Trophoblast cell (in vitro differentiated cells and primary cell): ENCODE measurements around the gene PDE5A.
"Not testable (repeated sequence)": the region's sequence is repeated elsewhere in the genome, so short reads cannot be mapped to it uniquely, and the experiment has no call there.

ENCODE experiments used
- DNase-seq, 2 donors: peaks; one replicate each; pipeline ENCODE4 v3.0.0-alpha.2; 2016
- H2AFZ ChIP-seq: 2 replicates; pipeline ENCODE4 v1.6.1; 2013; ENCODE audit warnings: low read length, moderate library complexity, mild to moderate bottlenecking; ENCODE audit not compliant: insufficient read depth, poor library complexity
- H2AK5ac ChIP-seq: 2 replicates; pipeline ENCODE4 v1.6.1; 2013; ENCODE audit warnings: mild to moderate bottlenecking, low read length
- H2BK120ac ChIP-seq: 2 replicates; pipeline ENCODE4 v1.6.1; 2013; ENCODE audit warnings: low read length, mild to moderate bottlenecking, moderate library complexity; ENCODE audit not compliant: insufficient read depth, poor library complexity
- H2BK12ac ChIP-seq: 2 replicates; pipeline ENCODE4 v1.6.1; 2013; ENCODE audit warnings: mild to moderate bottlenecking, low read length, moderate library complexity
- H2BK5ac ChIP-seq: 2 replicates; pipeline ENCODE4 v1.6.1; 2013; ENCODE audit warnings: low read length, low read depth, moderate library complexity, mild to moderate bottlenecking; ENCODE audit not compliant: poor library complexity
- H3K14ac ChIP-seq: 2 replicates; pipeline ENCODE4 v1.6.1; 2013; ENCODE audit warnings: mild to moderate bottlenecking, low read length
- H3K18ac ChIP-seq: 2 replicates; pipeline ENCODE4 v1.6.1; 2013; ENCODE audit warnings: mild to moderate bottlenecking, low read length
- H3K23ac ChIP-seq: 2 replicates; pipeline ENCODE4 v1.6.1; 2013; ENCODE audit warnings: low read length
- H3K27ac ChIP-seq: 2 replicates; pipeline ENCODE4 v1.5.1; 2013; ENCODE audit warnings: low read depth, mild to moderate bottlenecking, inconsistent platforms, low read length, moderate library complexity
- H3K27me3 ChIP-seq: 2 replicates; pipeline ENCODE4 v1.6.1; 2013; ENCODE audit warnings: inconsistent platforms, mild to moderate bottlenecking, low read length, moderate library complexity; ENCODE audit not compliant: insufficient read depth
- H3K36me3 ChIP-seq, 2 experiments: 1 replicate in 1 of 2; 2 replicates in 1 of 2; pipeline ENCODE4 v1.6.1; 2013; ENCODE audit warnings: low read length in 2 of 2, mild to moderate bottlenecking in 2 of 2, moderate library complexity in 1 of 2; ENCODE audit not compliant: insufficient read depth in 2 of 2, control insufficient read depth in 1 of 2
- H3K4ac ChIP-seq: 2 replicates; pipeline ENCODE4 v1.6.1; 2013; ENCODE audit warnings: low read depth, mild to moderate bottlenecking, low read length, moderate library complexity
- H3K4me1 ChIP-seq, 2 experiments: 1 replicate in 1 of 2; 2 replicates in 1 of 2; pipeline ENCODE4 v1.6.1; 2013; ENCODE audit warnings: low read length in 2 of 2, mild to moderate bottlenecking in 2 of 2, moderate library complexity in 1 of 2; ENCODE audit not compliant: insufficient read depth in 2 of 2, control insufficient read depth in 1 of 2
- H3K4me2 ChIP-seq: 2 replicates; pipeline ENCODE4 v1.6.1; 2013; ENCODE audit warnings: inconsistent platforms, mild to moderate bottlenecking, low read length, moderate library complexity
- H3K4me3 ChIP-seq: 2 replicates; pipeline ENCODE4 v1.5.1; 2013; ENCODE audit warnings: mild to moderate bottlenecking, low read depth, low read length, inconsistent platforms
- H3K79me1 ChIP-seq: one replicate; pipeline ENCODE4 v1.6.1; 2013; ENCODE audit warnings: low read length
- H3K79me2 ChIP-seq: 2 replicates; pipeline ENCODE4 v1.6.1; 2013; ENCODE audit warnings: low read length, mild to moderate bottlenecking; ENCODE audit not compliant: control insufficient read depth, insufficient read depth, poor library complexity
- H3K9ac ChIP-seq: 2 replicates; pipeline ENCODE4 v1.6.1; 2013; ENCODE audit warnings: mild to moderate bottlenecking, low read length
- H3K9me3 ChIP-seq: 2 replicates; pipeline ENCODE4 v1.6.1; 2013; ENCODE audit warnings: low read depth, mild to moderate bottlenecking, control low read depth, inconsistent platforms, low read length; ENCODE audit not compliant: insufficient read depth
- H4K12ac ChIP-seq: 2 replicates; pipeline ENCODE4 v1.6.1; 2013; ENCODE audit warnings: low read depth, mild to moderate bottlenecking, low read length, moderate library complexity
- H4K8ac ChIP-seq: 2 replicates; pipeline ENCODE4 v1.6.1; 2013; ENCODE audit warnings: low read depth, mild to moderate bottlenecking, low read length, moderate library complexity
- H4K91ac ChIP-seq: one replicate; pipeline ENCODE4 v1.6.1; 2013; ENCODE audit warnings: low read depth, mild to moderate bottlenecking, low read length, moderate library complexity
- WGBS: extraction: QIAGEN DNeasy Blood & Tissue Kit; methylation state at CpG from one replicate; pipeline ENCODE4 v1.1.7; 2013; ENCODE audit warnings: missing lambda C conversion rate; ENCODE audit not compliant: insufficient read length, insufficient coverage; ENCODE audit errors: extremely low coverage; 5-methylcytosine and 5-hydroxymethylcytosine counted together

The PDE5A gene

DNA sequence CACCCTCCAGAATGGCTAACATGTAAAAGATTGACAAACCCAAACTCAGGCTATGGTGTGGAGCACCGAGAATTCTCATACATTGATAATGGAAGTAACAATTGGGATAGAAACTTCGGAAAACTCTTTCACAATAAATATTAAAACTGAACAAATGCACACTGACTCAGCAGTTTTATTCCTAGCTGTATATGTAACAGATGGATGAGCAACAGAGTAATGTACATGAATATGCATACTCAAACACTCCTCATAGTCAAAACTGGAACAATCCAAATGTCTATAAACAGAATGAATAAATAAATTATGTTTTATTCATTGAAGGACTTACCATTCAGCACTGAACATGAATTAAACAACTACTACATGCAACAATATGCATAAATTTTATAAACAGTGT lies 37.1 kb upstream of the PDE5A start:
- Histone ChIP-seq H3K23ac (no peak overlapping the region), H4K12ac (no peak overlapping the region), H4K8ac (no peak overlapping the region), H3K27ac (no peak overlapping the region), H3K4me2 (no peak overlapping the region), H3K9ac (no peak overlapping the region), H2BK120ac (no peak overlapping the region), H2AK5ac (no peak overlapping the region), H3K79me1 (no peaks in the 10 kb centered on the region), H3K4me3 (no peak overlapping the region), H2BK12ac (no peak overlapping the region), H3K79me2 (no peaks in the 10 kb centered on the region), H3K9me3 (no peaks in the 10 kb centered on the region), H3K4me1 (no peaks in the 10 kb centered on the region), H3K4ac (no peak overlapping the region), H3K27me3 (no peaks in the 10 kb centered on the region), H3K14ac (no peak overlapping the region), H2BK5ac (no peak overlapping the region), H2AFZ (no peak overlapping the region), H4K91ac (no peak overlapping the region), H3K36me3 (no peaks in the 10 kb centered on the region), H3K18ac (no peak overlapping the region)
- WGBS: no CpG with 5 or more reads among the region's 2 CpGs
- no peak for DNase-seq

- DNase-seq: peak in 1 of 2 donors; percentile 16
- Histone ChIP-seq H3K23ac (no peak overlapping the region), H3K18ac (no peak overlapping the region), H3K27ac (no peak overlapping the region), H3K14ac (no peak overlapping the region), H3K79me2 (no peaks in the 10 kb centered on the region), H3K36me3 (no peaks in the 10 kb centered on the region), H2BK5ac (no peak overlapping the region), H3K79me1 (no peaks in the 10 kb centered on the region), H2BK120ac (no peak overlapping the region), H3K27me3 (no peaks in the 10 kb centered on the region), H2AFZ (no peak overlapping the region), H4K12ac (no peak overlapping the region), H3K4ac (no peak overlapping the region), H4K91ac (no peak overlapping the region), H3K9me3 (no peaks in the 10 kb centered on the region), H3K9ac (no peak overlapping the region), H4K8ac (no peak overlapping the region), H3K4me2 (no peak overlapping the region), H3K4me3 (no peak overlapping the region), H3K4me1 (no peaks in the 10 kb centered on the region), H2AK5ac (no peak overlapping the region), H2BK12ac (no peak overlapping the region)
- WGBS: no CpG with 5 or more reads among the region's 3 CpGs
These were observed 35.7 kb upstream of the PDE5A start for GRCh38 chr4:119664168-119664907.

DNA sequence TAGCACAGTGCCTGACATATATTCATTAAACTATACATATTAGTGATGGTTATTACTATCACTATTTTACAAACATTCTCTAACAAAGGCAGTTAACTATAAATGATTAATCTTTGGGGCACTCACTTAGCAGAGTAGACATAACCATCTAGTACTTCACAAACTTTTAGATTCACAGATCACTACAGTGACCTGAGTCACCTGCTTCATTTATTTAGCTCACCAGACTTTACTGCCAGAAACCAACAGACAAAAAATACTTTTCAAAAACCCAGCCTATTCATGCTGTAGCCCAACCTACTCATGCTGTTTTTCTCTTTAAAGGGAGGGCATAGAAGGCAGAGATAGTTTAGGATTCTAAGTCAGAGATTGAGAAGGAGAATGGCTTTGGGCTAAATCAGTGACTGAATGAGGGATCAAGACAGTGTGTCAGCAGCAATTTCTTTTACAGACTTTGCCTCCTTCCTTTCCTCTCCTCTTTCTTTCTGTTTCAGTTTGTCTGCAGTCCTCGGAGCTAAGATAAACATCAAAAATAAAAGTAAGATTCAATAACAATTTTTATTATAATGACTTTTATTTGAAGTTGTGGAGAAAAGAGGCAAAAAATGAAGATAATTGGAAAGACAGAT lies 34.7 kb upstream of the PDE5A start:
- Histone ChIP-seq H3K4me2 (no peak overlapping the region), H2BK120ac (no peak overlapping the region), H3K23ac (no peak overlapping the region), H3K79me2 (no peaks in the 10 kb centered on the region), H3K14ac (no peak overlapping the region), H3K4ac (no peak overlapping the region), H3K9me3 (no peaks in the 10 kb centered on the region), H4K12ac (no peak overlapping the region), H2AK5ac (no peak overlapping the region), H3K18ac (no peak overlapping the region), H3K4me3 (no peak overlapping the region), H2AFZ (no peak overlapping the region), H3K79me1 (no peaks in the 10 kb centered on the region), H3K27ac (no peak overlapping the region), H2BK5ac (no peak overlapping the region), H3K36me3 (no peaks in the 10 kb centered on the region), H3K4me1 (no peaks in the 10 kb centered on the region), H3K27me3 (no peaks in the 10 kb centered on the region), H3K9ac (no peak overlapping the region), H2BK12ac (no peak overlapping the region), H4K8ac (no peak overlapping the region), H4K91ac (no peak overlapping the region)
- DNase-seq: no peak
- WGBS: no CpG with 5 or more reads among the region's 1 CpG

- H2BK120ac ChIP-seq, H2AK5ac ChIP-seq, H3K79me1 ChIP-seq: not testable (repeated sequence)
These were observed 34.0 kb upstream of the PDE5A start for GRCh38 chr4:119662612-119663011.

More at GRCh38 chr4:119662612-119663011, 34.0 kb upstream of the PDE5A start:
- not testable (repeated sequence) for H3K14ac ChIP-seq, H3K4me2 ChIP-seq, H3K4ac ChIP-seq, H3K9ac ChIP-seq, H3K23ac ChIP-seq, H3K9me3 ChIP-seq, H4K12ac ChIP-seq, H3K4me3 ChIP-seq, H3K18ac ChIP-seq, H4K8ac ChIP-seq, H2BK5ac ChIP-seq, H2AFZ ChIP-seq, H4K91ac ChIP-seq, H3K27me3 ChIP-seq, H3K36me3 ChIP-seq, DNase-seq, H3K27ac ChIP-seq, H3K79me2 ChIP-seq, H3K4me1 ChIP-seq, H2BK12ac ChIP-seq
- no CpG with 5 or more reads among the region's 2 CpGs for WGBS
